GM12872 (cell line): ENCODE data around the gene SETX.

ENCODE experiments used
- CTCF ChIP-seq: IDR thresholded peaks from 3 replicates; pipeline ENCODE4 v1.5.1; 2011; ENCODE audit warnings: low read depth, mild to moderate bottlenecking, low read length, moderate library complexity; ENCODE audit not compliant: insufficient read depth

SETX gene

GRCh38 chr9:132324425-132324824, 30.4 kb downstream of the SETX start:
- TF ChIP-seq CTCF: no peak

GRCh38 chr9:132319421-132320110, 35.2 kb downstream of the SETX start:
- TF ChIP-seq CTCF: no peak

GRCh38 chr9:132312873-132313272, 41.9 kb downstream of the SETX start:
- no peak for TF ChIP-seq CTCF

GRCh38 chr9:132312426-132312825, 42.4 kb downstream of the SETX start:
- TF ChIP-seq CTCF: no peak

GRCh38 chr9:132311978-132312377, 42.8 kb downstream of the SETX start:
- no peak for TF ChIP-seq CTCF

- no peak for TF ChIP-seq CTCF
These were observed 45.7 kb downstream of the SETX start for GRCh38 chr9:132309056-132309455.

- TF ChIP-seq CTCF: no peak
These were observed 53.3 kb downstream of the SETX start for GRCh38 chr9:132301521-132301920.
